Esophagus muscularis mucosa (tissue), 4 donors: ENCODE data around the gene VAMP5. TPM values are rescaled to one million over a fixed set of nuclear protein-coding genes. Genes with fewer than 3 reads are reported as not detected.
A peak's percentile ranks its signal among the peaks of the same experiment; 100 is the strongest.

Source experiments
- DNase-seq: peaks from one replicate; pipeline ENCODE4 v3.0.0-alpha.2; 2017; ENCODE audit errors: extremely low spot score
- H3K27ac ChIP-seq, 4 donors: fragments of 200-600 bp; sonication (generic); replicated peaks in 1 of 4; 1 replicate in 3 of 4; 2 replicates in 1 of 4; pipeline ENCODE4 v1.5.1; 2016 to 2019; ENCODE audit warnings: mild to moderate bottlenecking in 1 of 4
- H3K27me3 ChIP-seq, 4 donors: fragments of 200-600 bp; sonication (generic); one replicate each; pipeline versions ENCODE4 v1.5.1 to v1.6.0; 2016 to 2019
- H3K36me3 ChIP-seq, 4 donors: fragments of 200-600 bp; sonication (generic); one replicate each; pipeline ENCODE4 v1.5.1; 2016 to 2019
- H3K4me1 ChIP-seq, 4 donors: fragments of 200-600 bp; sonication (generic); one replicate each; pipeline ENCODE4 v1.5.1; 2016 to 2019
- H3K4me3 ChIP-seq, 4 donors: fragments of 200-600 bp; sonication (generic); 1 replicate in 2 of 4; 2 replicates in 2 of 4; pipeline ENCODE4 v1.5.1; 2016 to 2019; ENCODE audit warnings: mild to moderate bottlenecking in 4 of 4, moderate library complexity in 1 of 4
- H3K9me3 ChIP-seq, 4 donors: fragments of 200-600 bp; sonication (generic); 1 replicate in 3 of 4; 2 replicates in 1 of 4; pipeline ENCODE4 v1.5.1; 2016 to 2019
- CTCF ChIP-seq, 3 experiments: fragments of 200-600 bp in 2 of 3; fragments of 450-650 bp in 1 of 3; sonication (generic) in 2 of 3; IDR thresholded peaks; one replicate each; pipeline ENCODE4 v1.5.1; 2017 to 2019; ENCODE audit warnings: antibody characterized with exemption in 3 of 3, mild to moderate bottlenecking in 2 of 3, moderate library complexity in 1 of 3
- EP300 ChIP-seq: sonication (generic); formaldehyde crosslinking; IDR thresholded peaks from one replicate; pipeline ENCODE4 v1.6.1; 2017; ENCODE audit warnings: antibody characterized with exemption
- POLR2A ChIP-seq: fragments of 450-650 bp; IDR thresholded peaks from one replicate; pipeline ENCODE4 v1.6.1; 2017; ENCODE audit warnings: antibody characterized with exemption, moderate library complexity, mild to moderate bottlenecking, low read depth
- POLR2AphosphoS5 ChIP-seq, 2 donors: sonication (generic); formaldehyde crosslinking; IDR thresholded peaks; one replicate each; pipeline ENCODE4 v1.6.1; 2017; ENCODE audit warnings: antibody characterized with exemption in 2 of 2
- whole genome bisulfite sequencing: methylation state at CpG from one replicate; pipeline ENCODE4 v1.1.5; 2018; 5-methylcytosine and 5-hydroxymethylcytosine counted together
- intact Hi-C: fragments of 100-400 bp; cut with DNase I; formaldehyde crosslinking; loops from one replicate; pipeline ENCODE4 v1.15.1; 2023
- total RNA-seq, 4 donors: library from RNA; depleted of rRNA; stranded (reverse); fragments of >200 nt; gene quantifications; one replicate each; pipeline versions ENCODE4 v1.1.0 to v1.2.1, GENCODE V29; 2016

Gene VAMP5
- total RNA-seq, 4 donors from 2014 or later = 35.6 to 50.7 (median 42.0) TPM

- no peak for DNase-seq
- intact Hi-C loops = no loop called here
- no peaks in the 10 kb centered on the region for H3K36me3 ChIP-seq
- H3K27me3 ChIP-seq = no peaks in the 10 kb centered on the region
- H3K27ac ChIP-seq = peak overlapping the region in 2 of 4 donors; percentile 68 to 74
- no peak overlapping the region for H3K4me3 ChIP-seq
- peaks cover 33 to 62% (median 57%) of the 10 kb centered on the region in 4 donors for H3K4me1 ChIP-seq
- TF ChIP-seq POLR2AphosphoS5 (IDR thresholded peaks at IDR 0.05) (no peak), EP300 (no peak), POLR2A (no peak), CTCF (IDR thresholded peaks at IDR 0.05) (no peak)
- H3K9me3 ChIP-seq = no peaks in the 10 kb centered on the region
- WGBS = 87% methylated on average over 3 of the region's 3 CpGs
Measured at GRCh38 chr2:85580206-85580605, 4.0 kb upstream of the VAMP5 start.

GRCh38 chr2:85582492-85582891 is 1.7 kb upstream of the VAMP5 start:
- WGBS = 63% methylated on average over 1 of the region's 1 CpG
- H3K4me1 ChIP-seq = peaks cover 53 to 74% (median 71%) of the 10 kb centered on the region in 4 donors
- TF ChIP-seq CTCF (IDR thresholded peaks at IDR 0.05) (no peak), POLR2A (no peak), EP300 (no peak), POLR2AphosphoS5 (IDR thresholded peaks at IDR 0.05) (no peak)
- H3K4me3 ChIP-seq = no peak overlapping the region
- no peaks in the 10 kb centered on the region for H3K36me3 ChIP-seq
- intact Hi-C loops = no loop called here
- H3K9me3 ChIP-seq = no peaks in the 10 kb centered on the region
- DNase-seq = no peak
- H3K27ac ChIP-seq = peak overlapping the region in 2 of 4 donors; percentile 7
- no peaks in the 10 kb centered on the region for H3K27me3 ChIP-seq

DNA sequence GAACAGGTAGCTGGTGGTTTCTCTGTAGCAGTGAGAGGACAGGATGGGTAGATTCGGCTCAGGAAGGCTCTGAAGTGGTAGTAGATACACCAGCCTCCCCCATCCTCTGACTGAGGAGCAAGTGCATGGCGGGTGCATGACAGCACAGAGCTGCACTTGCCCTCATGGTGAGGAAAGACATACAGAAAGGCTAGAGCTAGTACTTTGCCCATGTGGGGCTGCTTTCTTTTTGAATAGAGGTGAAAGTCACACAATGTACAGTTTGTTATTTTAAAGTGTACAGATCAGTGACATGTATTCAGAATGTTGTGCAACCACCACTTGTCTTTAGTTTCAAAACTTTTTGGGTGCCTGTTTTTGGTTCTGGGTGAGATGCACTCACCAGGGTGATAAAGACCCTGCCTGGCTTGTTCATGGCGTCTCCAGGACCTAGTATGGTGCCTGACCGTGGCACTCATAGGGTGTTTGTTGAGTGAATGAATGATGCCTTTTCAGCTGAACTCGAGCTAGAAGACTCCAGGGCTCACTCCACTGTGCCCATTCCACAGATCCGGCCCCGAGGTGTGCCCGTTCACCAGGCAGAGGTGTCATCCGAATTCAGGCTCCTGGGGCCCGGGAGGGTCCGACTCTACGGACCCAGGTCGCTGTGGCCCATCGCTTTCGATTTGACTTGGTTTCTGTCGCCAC is 421 bp upstream of the VAMP5 start:
- H3K9me3 ChIP-seq = no peaks in the 10 kb centered on the region
- intact Hi-C loops = no loop called here
- H3K4me3 ChIP-seq = peak overlapping the region; percentile 60 to 76 (median 72)
- H3K36me3 ChIP-seq = no peaks in the 10 kb centered on the region
- no peak for DNase-seq
- no peak for TF ChIP-seq CTCF (IDR thresholded peaks at IDR 0.05)
- peak in 1 of 2 donors; percentile 21 for TF ChIP-seq POLR2AphosphoS5 (IDR thresholded peaks at IDR 0.05)
- TF ChIP-seq POLR2A = no peak
- no peak for TF ChIP-seq EP300
- H3K27ac ChIP-seq = peak overlapping the region; percentile 82 to 91 (median 86)
- peaks cover 57 to 74% (median 71%) of the 10 kb centered on the region in 4 donors for H3K4me1 ChIP-seq
- 72% methylated on average over 4 of the region's 16 CpGs for WGBS
- no peaks in the 10 kb centered on the region for H3K27me3 ChIP-seq

DNA sequence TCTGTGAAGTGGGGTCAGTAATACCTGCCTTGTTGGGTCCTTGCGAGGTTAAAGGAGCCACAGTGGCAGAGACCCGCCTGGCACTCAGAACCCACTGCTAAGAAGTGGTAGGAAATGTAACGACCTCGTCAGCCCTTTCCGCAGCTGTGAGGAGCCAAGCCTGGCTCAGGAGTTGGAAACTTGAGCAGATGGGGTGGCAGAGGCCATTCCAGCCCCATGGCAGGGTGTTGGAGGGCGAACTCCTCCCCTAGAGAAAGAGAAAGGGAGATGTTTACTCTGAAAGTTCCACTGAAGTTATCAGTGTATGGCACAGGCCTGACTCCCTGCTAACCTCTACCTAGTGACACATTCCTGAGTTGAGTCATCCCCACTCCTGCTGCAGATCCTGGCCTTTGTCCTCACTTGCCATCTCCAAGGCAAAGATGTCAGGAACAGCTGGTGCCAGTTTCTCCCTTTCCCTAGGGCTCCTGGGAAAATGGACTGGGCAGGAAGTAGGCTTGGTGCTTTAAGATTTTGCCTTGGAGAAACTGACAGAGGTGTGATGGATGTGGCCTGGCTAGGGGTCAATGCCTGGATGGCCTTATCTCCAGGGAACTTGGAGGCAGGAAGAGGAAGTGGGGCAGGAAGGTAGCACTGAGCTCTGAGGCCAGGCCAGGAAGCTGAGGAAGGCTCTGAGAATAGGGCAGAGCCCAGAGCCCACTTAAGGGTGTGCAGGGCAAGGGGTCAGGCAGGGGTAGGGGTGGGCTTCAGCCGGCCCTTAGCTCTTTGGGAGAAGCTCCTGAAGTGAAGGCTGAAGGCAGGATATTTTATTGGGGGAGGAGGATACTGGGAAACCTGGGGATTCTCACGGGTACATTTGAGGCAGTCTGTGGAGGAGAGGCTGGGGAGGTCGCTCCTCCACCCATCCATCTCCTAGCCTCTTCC is 888 bp downstream of the VAMP5 start:
- 33% methylated on average over 7 of the region's 9 CpGs for WGBS
- intact Hi-C loops = no loop called here
- Histone ChIP-seq H3K9me3 (no peaks in the 10 kb centered on the region), H3K36me3 (no peaks in the 10 kb centered on the region), H3K27ac (peak overlapping the region; percentile 82 to 91 (median 86)), H3K4me1 (peaks cover 63 to 74% (median 71%) of the 10 kb centered on the region in 4 donors), H3K27me3 (no peaks in the 10 kb centered on the region), H3K4me3 (peak overlapping the region; percentile 60 to 76 (median 72))
- DNase-seq = no peak
- TF ChIP-seq POLR2A = no peak
- no peak for TF ChIP-seq CTCF (IDR thresholded peaks at IDR 0.05)
- no peak for TF ChIP-seq EP300
- peak; percentile 65 to 71 for TF ChIP-seq POLR2AphosphoS5 (IDR thresholded peaks at IDR 0.05)
